GM10248 (cell line): ENCODE measurements around the gene TXNL1.
"Not testable (repeated sequence)": the region's sequence is repeated elsewhere in the genome, so short reads cannot be mapped to it uniquely, and the experiment has no call there.

Experiments
- CTCF ChIA-PET: fragments of 300-600 bp; sonication (Branson Sonifier 250); formaldehyde crosslinking; extraction: SDS; loops from one replicate; lab custom pipeline; 2021; ENCODE audit warnings: antibody characterized with exemption; lab: Yijun Ruan, JAX
- POLR2A ChIA-PET: fragments of 350-650 bp; sonication (Branson Sonifier 250); formaldehyde crosslinking; extraction: SDS; loops from one replicate; lab custom pipeline; 2020; ENCODE audit warnings: antibody characterized with exemption; lab: Yijun Ruan, JAX
- DNase-seq: peaks from one replicate; pipeline ENCODE4 v3.0.0; 2012; ENCODE audit errors: extremely low spot score
- CTCF ChIP-seq: IDR thresholded peaks from 2 replicates; pipeline ENCODE4 v1.5.1; 2012; ENCODE audit warnings: mild to moderate bottlenecking, low read depth; ENCODE audit errors: extremely low read depth, missing control alignments, control extremely low read depth

Gene TXNL1

GRCh38 chr18:56658261-56658660 is 19.9 kb upstream of the TXNL1 start:
- no peak for DNase-seq
- CTCF ChIA-PET = interaction anchor here (1.1 to 3.1 kb wide), 2 partner anchors 9 to 10 kb away, joined by 3 to 13 read pairs; no protein-coding TSS in a partner anchor
- TF ChIP-seq CTCF = no peak
- POLR2A ChIA-PET = no interaction called here

DNA sequence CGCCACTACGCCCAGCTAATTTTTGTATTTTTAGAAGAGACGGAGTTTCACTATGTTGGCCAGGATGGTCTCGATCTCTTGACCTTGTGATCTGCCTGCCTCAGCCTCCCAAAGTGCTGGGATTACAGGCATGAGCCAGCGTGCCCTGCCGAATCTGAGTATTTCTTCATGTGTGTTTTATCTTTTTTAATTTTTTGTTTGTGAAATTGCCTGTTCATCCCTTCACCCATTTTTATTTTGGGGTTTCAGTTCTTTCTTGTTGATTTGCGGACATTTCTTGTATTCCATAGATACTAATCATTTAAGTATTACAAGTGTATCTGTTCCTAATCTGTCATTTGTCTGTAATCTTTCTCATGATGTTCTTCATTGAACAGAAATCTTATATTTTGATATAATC is 15.9 kb upstream of the TXNL1 start:
- POLR2A ChIA-PET, DNase-seq: not testable (repeated sequence)
- CTCF ChIA-PET = interaction anchor here (1.2 to 1.7 kb wide), 2 partner anchors 13 to 55 kb away, joined by 4 read pairs; no protein-coding TSS in a partner anchor

DNA sequence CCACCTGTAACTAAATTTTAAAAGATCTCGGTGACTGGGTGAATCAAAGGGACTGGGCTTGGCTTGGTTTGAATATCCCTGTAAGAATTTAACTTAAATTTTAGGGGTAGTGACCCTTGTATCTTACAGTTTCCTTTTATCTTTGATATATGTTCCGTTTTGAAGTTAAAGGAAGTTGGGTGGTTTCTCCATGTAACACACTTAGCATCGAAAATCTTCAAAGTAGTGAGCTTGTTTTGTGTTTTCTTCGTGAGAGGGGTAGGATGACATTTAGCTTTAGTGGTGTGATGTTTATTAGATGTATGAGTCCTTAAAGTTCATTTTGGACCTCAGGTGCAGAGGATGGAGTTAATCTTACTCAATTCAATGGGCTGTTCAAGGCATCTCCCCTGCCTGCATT is 14.4 kb upstream of the TXNL1 start:
- ChIA-PET CTCF (no interaction called here), POLR2A (no interaction called here)
- DNase-seq = no peak
- no peak for TF ChIP-seq CTCF

GRCh38 chr18:56651771-56652092 is 13.3 kb upstream of the TXNL1 start:
- POLR2A ChIA-PET = interaction anchor here (0.6 kb wide), 1 partner anchor 14 kb away, joined by 7 read pairs; no protein-coding TSS in a partner anchor
- no peak for TF ChIP-seq CTCF
- no peak for DNase-seq
- CTCF ChIA-PET = interaction anchor here (0.9 to 3.8 kb wide), 5 partner anchors 9 to 1417 kb away, joined by 3 to 19 read pairs (median 4); no protein-coding TSS in a partner anchor

DNA sequence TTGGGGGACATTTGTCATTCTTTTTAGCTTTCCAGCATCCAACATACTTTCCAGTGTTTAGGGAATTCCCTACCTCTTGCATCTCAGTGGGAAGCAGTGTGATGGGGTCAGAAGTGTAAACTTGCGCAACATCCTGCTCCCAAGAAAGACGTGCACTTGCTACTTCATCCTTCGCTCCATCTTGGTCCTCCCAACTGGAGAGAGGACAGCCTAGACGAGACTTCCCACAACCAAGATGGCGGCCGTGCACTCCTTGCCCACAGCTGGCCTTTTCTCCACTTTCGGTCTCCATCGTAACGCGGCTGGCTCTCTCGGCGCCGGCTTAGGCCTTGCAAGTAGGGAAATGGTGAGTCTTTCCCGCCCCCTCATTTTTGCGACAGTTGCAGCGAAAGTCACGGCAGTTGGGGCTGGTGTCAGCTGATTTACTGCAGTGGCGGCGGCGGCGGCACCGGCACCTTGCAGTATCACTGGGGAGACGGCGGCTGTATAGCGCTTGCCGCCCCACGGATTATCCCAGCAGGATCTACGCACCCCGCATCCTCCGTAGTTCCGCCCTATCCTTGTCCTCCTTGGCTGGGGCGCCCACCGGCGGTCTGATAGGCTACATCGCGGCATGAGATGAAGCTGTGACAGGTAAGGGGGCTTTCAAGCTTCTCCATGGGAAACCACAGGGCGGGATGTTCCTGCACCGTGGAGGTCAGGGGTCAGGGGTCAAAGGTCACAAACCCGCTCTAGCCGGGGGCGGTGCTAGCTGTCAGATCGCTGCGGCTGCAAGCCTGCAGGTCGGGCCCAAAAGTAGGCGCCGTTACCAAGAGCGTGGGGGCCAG is 12.8 kb upstream of the TXNL1 start, which contains the start of gene WDR7:
WDR7 (plus strand) TSS at position 416 of the 827 bp plus-strand sequence. CDS start 21,157 bp downstream, outside the sequence.
- no peak for TF ChIP-seq CTCF
- DNase-seq = peak; percentile 85
- ChIA-PET CTCF (interaction anchor here (0.7 to 3.8 kb wide), 10 partner anchors 10 to 1416 kb away, joined by 3 to 19 read pairs (median 3); partner anchors contain the start of gene TXNL1), POLR2A (interaction anchor here (0.6 to 1.0 kb wide), 3 partner anchors 12 to 15 kb away, joined by 3 to 7 read pairs (median 3); no protein-coding TSS in a partner anchor)

DNA sequence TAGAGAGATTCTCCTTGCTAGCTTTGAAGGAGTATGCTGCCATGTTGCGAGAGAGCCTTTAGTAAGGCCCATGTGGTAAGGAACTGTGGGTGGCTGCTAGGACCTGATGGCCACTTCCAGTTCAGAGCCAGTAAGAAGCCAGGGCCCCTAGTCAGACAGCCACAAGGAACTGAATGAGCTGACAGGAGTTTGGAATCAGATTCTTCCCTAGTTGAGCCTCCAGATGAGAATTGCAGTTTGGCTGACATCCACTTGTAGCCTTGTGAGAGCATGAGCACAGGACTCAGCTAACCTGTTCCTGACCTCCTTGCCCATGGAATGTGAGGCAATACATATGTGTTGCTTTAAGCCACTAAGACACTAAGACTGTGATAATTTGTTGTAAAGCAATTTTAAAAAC is 11.6 kb upstream of the TXNL1 start:
- ChIA-PET POLR2A (no interaction called here), CTCF (interaction anchor here (0.9 to 3.8 kb wide), 4 partner anchors 9 to 912 kb away, joined by 3 to 19 read pairs (median 3); no protein-coding TSS in a partner anchor)
- DNase-seq = no peak

More for the DNA sequence above, 11.6 kb upstream of the TXNL1 start:
- TF ChIP-seq CTCF = no peak
